GM18907 (cell line): ENCODE measurements around the gene RCSD1.
A peak's percentile ranks its signal among the peaks of the same experiment; 100 is the strongest.

Experiments used
- ATAC-seq: cut with Tn5 transposase; IDR thresholded peaks from one replicate; pipeline ENCODE4 v1.9.1; 2021; ENCODE audit warnings: mild to moderate bottlenecking, moderate library complexity; ENCODE audit not compliant: unreplicated experiment

RCSD1 gene

GRCh38 chr1:167640051-167640450 lies 10.0 kb downstream of the RCSD1 start:
- no peak for ATAC-seq

DNA sequence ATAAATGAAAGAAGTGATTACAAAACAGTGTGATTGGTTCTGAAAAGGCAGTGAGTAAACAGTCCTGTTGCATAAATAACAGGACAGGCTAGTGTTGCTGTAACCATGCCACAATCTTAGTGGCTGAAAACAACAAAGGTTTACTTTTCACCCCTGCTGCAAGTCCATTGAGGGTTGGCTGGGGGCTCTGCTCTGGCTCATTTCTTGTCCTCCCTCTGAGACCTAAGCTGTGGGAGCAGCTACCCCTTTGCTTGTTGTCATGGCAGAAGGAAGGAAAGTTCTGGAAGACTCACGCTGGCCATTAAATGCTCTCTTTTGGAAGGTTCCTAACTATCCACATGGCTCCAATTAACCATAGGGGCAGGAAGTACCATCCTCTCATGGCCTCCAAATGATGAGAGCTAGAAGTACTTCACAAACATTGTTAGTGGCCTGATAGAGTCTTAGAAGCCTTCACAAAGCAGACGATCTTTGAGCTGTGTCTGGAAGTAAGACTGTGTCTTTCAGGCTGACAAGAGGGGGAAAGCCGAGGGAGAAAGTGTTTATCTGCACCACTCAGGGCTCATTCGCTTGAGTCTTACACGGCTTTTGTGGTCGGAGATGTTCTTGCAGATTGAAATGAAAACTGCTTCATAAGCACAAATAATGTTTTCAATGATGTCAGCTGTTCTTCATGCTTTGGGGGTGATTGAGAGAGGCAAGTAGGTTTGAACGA lies 11.9 kb downstream of the RCSD1 start:
- no peak for ATAC-seq

DNA sequence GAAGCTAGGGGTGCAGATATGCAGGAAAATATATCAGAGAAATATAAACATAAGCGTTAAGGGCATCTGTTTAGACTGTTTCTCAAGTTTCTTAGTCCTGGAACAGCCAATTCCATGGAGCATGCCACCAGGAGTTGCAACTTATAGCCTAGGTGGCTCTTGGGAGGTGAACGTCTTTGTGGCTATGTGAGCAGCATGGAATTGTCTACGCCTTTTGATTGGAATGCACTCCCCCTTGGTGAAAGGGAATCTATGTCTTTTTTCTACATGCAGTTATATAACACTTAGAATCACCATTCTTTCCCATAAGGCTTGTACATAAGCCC lies 12.4 kb downstream of the RCSD1 start:
- no peak for ATAC-seq

GRCh38 chr1:167643441-167643840 lies 13.4 kb downstream of the RCSD1 start:
- no peak for ATAC-seq

GRCh38 chr1:167644551-167644950 lies 14.5 kb downstream of the RCSD1 start:
- no peak for ATAC-seq

GRCh38 chr1:167645140-167645541 lies 15.1 kb downstream of the RCSD1 start:
- no peak for ATAC-seq

DNA sequence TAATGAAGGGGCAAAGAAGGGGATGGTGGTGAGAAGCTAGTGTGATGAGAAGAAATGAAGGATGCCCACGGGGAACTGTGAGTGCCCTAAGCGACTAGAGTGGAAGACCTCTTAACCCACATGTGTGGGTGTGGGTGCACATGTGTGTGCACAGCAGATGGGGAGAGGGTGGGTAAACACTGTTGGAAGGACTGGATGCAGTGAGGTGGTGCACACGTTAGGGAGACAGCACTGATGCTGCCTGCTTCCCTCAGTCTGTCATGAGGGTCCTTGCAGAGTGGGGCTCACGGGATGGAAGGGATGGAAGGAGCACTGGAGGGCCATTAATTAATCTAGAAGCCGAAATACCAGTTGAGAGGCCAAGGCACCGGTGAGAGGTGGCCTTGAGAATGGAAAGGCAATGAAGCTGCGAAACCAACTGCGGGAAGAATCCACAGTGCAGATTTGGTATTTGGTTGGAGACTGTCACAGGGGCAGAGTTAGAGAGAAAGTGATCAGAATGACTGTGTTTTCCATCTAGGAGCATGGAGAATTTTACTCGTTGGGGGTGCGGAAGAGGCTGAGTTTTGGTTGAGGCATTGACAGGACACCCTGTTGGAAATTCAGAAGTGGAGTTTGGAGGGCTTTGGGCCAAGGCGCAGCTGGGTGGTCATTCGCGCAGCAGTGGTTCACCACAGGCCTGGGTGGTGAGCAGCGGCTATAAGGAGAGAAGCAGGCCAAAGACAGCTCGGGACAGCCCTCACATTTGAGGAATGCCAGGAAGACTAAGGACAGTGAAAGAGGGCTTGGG lies 15.8 kb downstream of the RCSD1 start:
- ATAC-seq = no peak

DNA sequence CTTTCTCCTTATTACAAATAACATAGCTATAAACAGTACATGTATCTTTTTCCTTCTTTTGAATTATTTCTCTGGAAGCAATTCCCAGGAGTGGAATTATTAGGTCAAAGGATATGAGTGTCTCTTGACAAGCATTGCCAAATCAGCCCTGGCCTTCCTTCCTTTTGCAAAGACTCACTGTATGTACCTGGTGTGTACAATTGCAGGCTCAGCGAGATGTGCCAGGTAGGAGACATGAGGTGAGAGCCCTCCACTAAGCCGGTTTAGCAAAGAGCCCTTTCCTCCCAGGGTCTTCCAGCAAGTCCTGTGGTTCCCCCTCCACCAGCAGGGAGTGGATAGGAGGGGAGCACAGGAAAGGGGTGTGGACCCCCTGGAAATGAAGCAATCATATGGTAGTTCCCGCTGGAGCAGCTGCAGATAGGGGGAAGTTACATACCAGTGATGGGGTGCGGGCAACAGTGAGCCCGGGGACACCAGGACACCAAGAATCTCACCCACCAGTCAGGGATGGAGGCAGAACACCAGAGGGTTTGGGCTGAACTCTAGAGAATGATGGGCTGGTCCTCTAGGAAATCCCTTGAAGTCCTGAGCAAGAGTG lies 18.3 kb downstream of the RCSD1 start:
- ATAC-seq = no peak

GRCh38 chr1:167648978-167649744 lies 19.1 kb downstream of the RCSD1 start:
- no peak for ATAC-seq

- ATAC-seq = peak; percentile 76
Measured at GRCh38 chr1:167650269-167651160, 20.5 kb downstream of the RCSD1 start.

GRCh38 chr1:167651161-167651693 lies 21.2 kb downstream of the RCSD1 start:
- no peak for ATAC-seq

GRCh38 chr1:167654975-167655575 lies 25.0 kb downstream of the RCSD1 start:
- no peak for ATAC-seq

DNA sequence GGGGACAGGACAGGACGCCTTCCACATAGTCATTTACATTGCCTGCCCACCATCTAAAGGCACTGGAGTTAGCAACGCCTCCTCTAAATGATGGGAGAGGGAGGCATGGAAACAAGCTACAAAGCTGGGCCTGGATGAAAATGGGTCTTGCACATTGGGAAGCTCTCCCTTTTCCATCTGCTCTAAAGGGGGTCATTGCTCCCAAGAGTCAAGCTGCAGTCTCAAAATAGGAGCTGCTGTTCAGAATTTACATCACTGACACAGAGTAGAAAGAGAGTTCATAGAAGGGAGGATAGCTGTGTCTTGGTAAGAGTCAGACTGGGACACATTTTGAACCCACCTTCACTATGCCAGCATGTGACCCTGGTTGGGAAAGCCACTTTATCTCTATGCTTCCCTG lies 26.6 kb downstream of the RCSD1 start:
- ATAC-seq = no peak

GRCh38 chr1:167658574-167659328 lies 28.7 kb downstream of the RCSD1 start:
- ATAC-seq = no peak

- no peak for ATAC-seq
Measured at GRCh38 chr1:167659450-167659849, 29.4 kb downstream of the RCSD1 start.

DNA sequence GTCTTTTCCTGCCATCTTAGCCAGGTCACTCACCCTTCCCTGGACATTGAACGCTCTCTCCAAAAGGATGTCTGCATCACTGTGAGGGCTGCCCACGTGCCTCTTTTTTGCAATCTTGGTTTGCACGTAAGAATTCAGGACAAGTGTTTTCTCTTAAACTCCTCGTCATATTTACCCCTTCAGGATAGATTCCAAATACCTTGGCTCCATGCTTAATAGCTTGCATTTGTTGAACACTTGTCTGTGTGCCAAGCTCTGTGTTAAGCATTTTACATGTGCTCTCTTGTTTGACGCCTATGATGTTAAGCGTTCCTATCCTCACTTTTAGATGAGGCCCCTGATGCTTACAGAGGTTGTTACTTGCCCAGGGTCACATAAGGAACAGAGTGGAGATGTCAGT lies 29.8 kb downstream of the RCSD1 start:
- no peak for ATAC-seq

DNA sequence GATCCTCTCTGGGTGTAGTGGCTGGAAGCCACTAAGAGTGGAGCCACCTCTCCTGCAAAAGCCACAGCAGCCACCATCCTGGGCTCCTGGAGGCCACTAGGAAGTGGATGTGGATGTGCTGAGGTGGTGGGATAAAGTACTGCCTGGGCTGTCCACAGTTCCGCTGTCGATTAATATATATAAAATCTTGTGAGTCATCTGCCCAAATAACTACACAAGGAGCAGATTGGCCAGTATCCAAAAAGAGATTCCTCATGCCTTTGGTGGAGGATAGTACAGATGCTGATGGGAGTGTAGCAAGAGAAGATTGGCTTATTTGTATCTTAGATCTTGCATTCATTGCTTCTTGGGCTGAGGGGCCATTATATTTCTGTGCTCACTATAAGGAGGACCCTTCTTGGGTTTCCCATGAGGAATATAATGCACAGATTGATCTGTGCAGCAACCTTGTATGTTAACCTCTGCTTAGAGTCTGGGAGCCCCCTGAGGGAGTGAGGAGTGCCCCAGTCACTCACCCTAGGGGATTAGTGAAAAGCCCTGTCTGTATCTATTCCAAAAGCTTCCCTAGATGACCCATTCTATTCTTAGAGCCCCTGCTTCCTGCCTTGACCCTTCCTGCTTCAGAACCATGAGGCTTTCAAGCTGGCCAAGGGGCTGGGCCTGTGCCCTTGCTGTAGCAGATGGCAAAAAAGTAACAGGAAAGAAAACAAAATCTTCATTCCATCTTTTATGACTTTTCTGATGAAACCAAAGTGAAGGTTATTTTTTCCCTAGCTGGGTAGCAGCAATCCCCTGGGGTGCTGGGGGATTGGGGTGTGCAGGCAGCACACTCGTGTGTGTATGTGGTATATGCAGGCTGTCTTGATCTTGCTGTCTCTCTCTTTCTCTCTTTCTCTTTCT lies 31.7 kb downstream of the RCSD1 start:
- ATAC-seq = no peak
